HG03378 (cell line): Measurements from ENCODE around the gene EPS15.

Source experiments
- ATAC-seq: cut with Tn5 transposase; IDR thresholded peaks from one replicate; pipeline ENCODE4 v1.9.1; 2021; ENCODE audit warnings: mild to moderate bottlenecking, moderate library complexity; ENCODE audit not compliant: unreplicated experiment

Gene EPS15

GRCh38 chr1:51515982-51516648 is 3.0 kb downstream of the EPS15 start:
- no peak for ATAC-seq

GRCh38 chr1:51515312-51515960 is 3.6 kb downstream of the EPS15 start:
- no peak for ATAC-seq

- ATAC-seq, result no peak
These were observed 4.3 kb downstream of the EPS15 start for GRCh38 chr1:51514733-51515132.

- ATAC-seq, result no peak
These were observed 6.5 kb downstream of the EPS15 start for GRCh38 chr1:51512606-51513005.

GRCh38 chr1:51512120-51512519 is 6.9 kb downstream of the EPS15 start:
- no peak for ATAC-seq

- no peak for ATAC-seq
These were observed 9.3 kb downstream of the EPS15 start for GRCh38 chr1:51509773-51510172.

GRCh38 chr1:51506537-51506936 is 12.5 kb downstream of the EPS15 start:
- ATAC-seq, result peak; percentile 31

GRCh38 chr1:51504806-51505525 is 14.1 kb downstream of the EPS15 start:
- peak; percentile 48 for ATAC-seq

GRCh38 chr1:51501218-51501630 is 17.8 kb downstream of the EPS15 start:
- peak; percentile 56 for ATAC-seq

GRCh38 chr1:51499694-51500093 is 19.4 kb downstream of the EPS15 start:
- ATAC-seq, result no peak

GRCh38 chr1:51498924-51499323 is 20.1 kb downstream of the EPS15 start:
- ATAC-seq, result no peak

GRCh38 chr1:51497340-51497739 is 21.7 kb downstream of the EPS15 start:
- ATAC-seq, result no peak

GRCh38 chr1:51494138-51494830 is 24.8 kb downstream of the EPS15 start:
- ATAC-seq, result no peak

GRCh38 chr1:51491166-51491981 is 27.7 kb downstream of the EPS15 start:
- ATAC-seq, result no peak

- ATAC-seq, result no peak
These were observed 29.6 kb downstream of the EPS15 start for GRCh38 chr1:51489472-51489871.

- ATAC-seq, result no peak
These were observed 30.6 kb downstream of the EPS15 start for GRCh38 chr1:51488372-51489050.

- ATAC-seq, result no peak
These were observed 31.4 kb downstream of the EPS15 start for GRCh38 chr1:51487628-51488027.

- ATAC-seq, result no peak
These were observed 34.5 kb downstream of the EPS15 start for GRCh38 chr1:51484591-51484990.

GRCh38 chr1:51482881-51483280 is 36.2 kb downstream of the EPS15 start:
- ATAC-seq, result no peak
